DMS153 treated with DMSO at 0.1 percent for 48 hours (cell line): ENCODE results near the gene OXT.

Source experiments
- DNase-seq: peaks from one replicate; lab custom pipeline; 2025; ENCODE audit not compliant: unreplicated experiment; lab: John Stamatoyannopoulos, UW

OXT gene

DNA sequence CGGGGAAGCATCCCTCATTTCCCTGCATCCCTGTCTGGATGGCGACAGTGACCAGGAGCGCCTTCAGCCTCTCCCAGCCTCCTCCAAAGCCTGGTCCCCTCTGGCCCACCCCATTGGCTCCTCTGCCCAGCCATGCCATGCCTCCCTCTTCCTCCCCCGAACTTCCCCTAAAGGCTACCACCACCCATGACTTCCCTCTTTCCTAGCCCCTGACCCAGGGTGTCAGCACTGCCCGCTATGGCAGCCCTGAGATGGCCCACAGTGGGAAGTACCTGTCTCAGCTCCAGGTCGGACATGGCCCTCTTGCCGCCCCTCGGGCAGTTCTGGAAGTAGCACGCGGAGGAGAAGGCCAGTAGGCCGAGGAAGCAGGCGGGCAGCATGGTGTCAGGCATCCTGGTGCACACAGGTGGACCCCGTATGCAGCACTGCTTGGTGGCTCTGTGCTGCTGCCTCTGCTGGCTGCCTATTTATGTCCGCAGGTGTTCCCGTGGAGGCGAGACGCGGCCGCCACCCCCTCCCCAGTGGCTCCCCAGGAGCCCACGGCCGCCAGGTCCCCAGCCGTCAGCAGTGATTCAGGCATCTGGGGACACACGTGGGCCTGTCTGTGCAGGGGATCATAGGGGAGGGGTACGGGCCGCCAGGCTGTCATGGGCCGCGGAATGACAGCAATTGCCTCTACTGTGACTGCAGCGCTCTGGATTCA lies 13.0 kb downstream of the OXT start, which contains the start of gene AVP:
Gene AVP (minus strand): TSS at position 442 of the 703 bp plus-strand sequence. CDS start 50 bp downstream, at position 392.
- DNase-seq: no peak

DNA sequence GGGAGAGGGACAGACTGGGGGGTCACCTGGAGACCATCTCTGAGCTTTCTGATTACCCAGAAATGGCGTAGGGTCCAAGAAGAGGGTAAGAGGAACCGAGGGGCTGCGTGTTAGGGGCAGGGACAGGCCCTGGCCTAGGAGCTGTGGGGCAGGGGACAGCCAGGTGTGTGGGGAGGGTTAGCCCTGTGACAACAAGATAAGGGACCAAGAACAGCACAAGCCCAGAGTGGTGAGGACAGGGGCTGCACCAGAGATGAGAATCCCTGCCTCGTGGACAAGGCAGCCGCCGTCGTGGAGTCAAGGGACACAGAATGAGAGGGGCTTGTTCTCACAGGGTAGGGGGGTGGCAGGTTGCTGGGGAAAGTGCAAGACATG lies 13.6 kb downstream of the OXT start:
- DNase-seq: no peak

DNA sequence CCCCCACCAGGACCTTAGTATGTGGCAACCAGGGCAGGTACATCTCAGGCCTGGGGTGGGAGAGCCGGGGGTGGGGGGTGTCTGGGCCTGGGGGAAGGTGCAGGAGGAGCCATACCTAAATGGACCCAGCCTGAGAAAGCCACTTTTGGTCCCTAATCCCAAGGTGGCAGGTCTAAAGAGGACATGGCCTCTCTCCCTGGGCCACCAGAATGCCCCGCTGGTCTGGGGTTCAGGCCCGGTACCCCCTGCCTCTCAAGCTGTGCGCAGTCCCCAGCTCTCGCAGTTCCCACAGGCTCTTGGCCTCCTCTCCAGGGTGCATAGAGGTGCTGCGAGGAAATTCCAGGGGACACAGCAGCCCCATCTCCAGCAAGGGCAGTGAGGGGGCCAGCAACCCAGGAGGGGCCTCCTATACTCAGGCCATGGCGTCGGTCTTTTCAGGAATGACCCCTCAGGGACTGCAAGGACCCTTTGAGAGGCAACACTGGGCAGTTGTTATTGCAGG lies 14.2 kb downstream of the OXT start:
- DNase-seq: no peak

DNA sequence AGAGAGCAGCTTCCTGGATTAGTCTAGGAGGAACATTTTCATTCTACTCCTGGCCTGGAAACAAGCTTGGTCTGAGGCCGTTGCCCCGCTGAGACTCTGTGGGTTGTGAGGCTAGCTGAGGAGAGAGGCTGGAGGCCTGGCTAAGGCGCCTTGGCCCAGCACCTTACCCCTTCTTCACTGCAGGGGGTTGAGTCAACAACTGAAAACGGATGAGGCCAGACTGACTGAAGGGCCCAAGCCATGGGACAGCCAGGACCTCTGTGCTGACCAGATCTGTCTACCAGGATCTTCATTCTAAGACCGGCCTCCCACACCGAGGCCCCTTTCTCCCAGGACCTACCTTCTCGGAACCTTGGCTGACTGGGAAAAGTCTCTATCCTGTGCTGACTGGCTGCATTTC lies 16.6 kb downstream of the OXT start:
- no peak for DNase-seq

DNA sequence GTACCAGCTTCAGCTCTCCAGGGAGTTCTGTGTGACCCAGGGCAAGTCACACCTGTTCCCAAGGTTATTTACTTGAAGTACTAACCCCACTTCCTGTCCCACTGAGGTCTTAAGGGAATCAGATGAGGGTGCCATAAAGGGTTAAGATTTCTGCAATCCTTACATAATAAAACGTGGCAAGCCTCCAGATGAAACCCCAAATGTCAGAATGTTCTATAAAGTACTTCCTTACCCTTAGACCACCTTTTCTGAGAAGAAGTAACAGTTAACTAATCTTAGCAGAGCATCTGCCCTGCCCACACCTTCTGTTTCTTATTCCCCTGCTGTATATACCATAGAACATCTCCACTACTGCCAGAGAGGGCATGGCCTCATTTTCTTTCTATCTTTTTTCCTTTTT lies 19.1 kb downstream of the OXT start:
- DNase-seq: no peak

DNA sequence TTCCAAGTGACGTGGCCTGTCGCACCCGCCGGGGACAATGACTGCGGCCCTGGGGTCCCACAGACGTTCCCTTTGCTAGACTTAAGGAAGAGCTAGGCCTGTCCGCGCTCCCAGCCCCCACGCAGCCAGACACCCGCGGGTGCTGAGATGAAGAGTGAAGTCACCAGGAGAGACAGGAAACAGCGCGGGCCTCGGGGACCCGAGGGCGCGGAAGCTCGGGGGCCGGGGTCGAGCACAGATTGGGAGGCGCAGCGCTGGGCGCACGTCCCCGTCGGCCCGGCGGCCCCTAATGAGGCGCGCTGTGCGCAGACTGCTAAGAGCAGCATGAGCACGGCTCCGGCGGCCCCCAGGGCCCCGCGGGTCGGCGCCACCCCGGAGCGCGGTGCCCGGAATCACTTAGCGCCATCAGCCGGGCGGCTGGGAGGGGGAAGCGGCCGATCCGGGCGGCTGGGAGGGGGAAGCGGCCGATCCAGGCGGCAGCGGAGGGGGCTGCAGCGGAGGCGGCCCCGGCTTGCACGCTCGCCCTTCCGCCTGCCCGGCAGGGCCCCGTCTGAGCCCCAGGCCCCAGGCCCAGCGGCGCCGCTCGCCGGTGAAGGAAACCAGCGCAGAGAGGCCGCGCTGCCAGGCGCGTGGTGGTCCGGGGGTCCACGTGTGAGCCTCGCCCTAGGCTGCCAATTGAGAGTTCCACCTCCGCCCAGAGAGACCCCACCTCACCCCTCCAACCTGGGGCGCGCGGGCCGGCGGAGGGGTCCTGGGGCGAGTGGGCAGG lies 21.4 kb downstream of the OXT start:
- no peak for DNase-seq

DNA sequence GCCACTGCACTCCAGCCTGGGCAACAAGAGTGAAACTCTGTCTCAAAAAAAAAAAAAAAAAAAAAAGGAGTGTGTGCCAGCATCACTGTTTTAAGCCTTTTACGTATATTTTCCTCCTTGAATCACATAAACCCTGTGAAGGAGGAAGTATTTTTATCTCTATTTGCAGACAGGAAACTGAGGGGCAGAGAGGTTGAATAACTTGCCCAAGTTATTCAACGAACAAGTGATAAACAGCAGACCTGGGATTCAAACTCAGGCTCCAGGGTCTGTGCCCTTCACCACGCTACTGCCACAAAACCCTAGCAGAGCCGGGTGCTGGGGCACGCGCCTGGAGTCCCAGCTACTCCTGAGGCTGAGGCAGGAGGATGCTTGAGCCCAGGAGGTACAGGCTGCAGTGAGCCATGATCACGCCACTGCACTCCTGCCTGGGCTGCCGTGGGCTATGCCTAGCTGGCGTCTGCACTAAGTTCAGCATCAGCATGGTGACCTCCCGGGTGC lies 22.5 kb downstream of the OXT start:
- DNase-seq: no peak

DNA sequence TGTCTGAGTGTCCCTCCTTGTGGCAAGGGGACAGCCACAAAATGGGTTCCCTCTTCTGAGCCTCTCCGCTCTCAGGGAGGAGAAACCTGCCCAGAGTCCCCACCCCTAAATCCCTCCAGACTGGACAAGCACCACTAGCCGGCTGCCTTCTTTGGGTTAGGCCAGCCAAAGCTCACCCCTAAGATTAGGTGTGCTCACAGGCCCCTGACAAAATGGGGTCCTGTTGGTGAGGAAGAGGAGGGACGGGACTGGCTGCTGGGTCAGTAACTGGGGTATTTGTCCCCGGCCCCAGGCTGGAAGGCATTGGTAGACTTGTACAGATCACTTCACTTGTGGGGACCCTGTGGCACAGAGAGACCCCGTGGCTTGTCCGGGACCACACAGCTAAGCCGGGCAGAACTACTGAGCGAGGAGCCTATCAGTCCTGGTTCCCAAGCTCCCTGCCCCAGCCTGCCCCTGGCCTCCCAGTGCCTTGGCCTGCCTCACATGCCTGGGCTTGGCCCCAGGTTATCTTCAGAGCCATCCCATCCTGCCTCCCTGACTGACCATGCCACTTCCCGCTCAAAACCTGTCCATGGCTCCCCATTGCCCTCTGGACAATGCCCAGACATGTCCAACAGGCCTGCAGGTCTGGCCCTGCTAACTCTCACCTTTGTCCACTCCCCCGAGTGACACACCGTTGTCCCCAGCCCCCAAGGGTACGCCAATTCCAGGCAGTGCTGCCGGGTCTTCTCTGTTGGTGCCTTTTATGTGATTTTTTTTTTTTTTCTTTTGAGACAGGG lies 23.6 kb downstream of the OXT start:
- DNase-seq: no peak

DNA sequence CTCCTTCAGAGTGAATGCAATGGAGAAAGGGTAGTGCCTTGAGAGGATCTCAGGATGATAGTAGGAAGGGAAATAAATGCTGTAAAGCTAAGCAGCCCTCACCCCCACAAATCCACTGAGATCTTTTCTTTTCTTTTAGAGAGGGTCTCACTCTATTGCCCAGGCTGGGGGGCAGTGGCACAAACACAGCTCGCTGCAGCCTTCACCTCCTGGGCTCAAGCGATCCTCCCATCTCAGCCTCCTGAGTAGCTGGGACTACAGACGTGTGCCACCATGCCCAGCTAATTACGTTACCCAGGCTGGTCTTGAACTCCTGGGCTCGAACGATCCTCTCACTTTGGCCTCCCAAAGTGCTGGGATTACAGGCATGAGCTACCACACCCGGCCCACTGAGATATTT lies 29.1 kb downstream of the OXT start:
- DNase-seq: no peak

DNA sequence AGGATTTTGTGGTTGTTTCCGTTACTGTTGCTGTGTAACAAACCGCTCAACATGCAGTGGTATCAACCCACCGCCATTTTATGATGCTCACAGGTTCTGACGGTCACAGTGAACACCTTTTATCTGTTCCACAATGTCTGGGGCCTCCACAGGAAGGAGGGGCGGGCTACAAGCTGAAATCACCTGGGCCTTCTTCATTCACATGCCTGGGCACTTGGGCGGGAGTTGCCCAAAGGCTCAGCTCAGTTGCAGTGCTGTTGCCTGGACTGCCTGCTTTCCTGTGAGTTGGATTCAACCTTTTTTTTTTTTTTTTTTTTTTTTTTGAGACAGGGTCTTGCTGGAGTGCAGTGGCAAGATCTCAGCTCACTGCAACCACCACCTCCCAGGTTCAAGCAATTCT lies 29.8 kb downstream of the OXT start:
- DNase-seq: no peak

DNA sequence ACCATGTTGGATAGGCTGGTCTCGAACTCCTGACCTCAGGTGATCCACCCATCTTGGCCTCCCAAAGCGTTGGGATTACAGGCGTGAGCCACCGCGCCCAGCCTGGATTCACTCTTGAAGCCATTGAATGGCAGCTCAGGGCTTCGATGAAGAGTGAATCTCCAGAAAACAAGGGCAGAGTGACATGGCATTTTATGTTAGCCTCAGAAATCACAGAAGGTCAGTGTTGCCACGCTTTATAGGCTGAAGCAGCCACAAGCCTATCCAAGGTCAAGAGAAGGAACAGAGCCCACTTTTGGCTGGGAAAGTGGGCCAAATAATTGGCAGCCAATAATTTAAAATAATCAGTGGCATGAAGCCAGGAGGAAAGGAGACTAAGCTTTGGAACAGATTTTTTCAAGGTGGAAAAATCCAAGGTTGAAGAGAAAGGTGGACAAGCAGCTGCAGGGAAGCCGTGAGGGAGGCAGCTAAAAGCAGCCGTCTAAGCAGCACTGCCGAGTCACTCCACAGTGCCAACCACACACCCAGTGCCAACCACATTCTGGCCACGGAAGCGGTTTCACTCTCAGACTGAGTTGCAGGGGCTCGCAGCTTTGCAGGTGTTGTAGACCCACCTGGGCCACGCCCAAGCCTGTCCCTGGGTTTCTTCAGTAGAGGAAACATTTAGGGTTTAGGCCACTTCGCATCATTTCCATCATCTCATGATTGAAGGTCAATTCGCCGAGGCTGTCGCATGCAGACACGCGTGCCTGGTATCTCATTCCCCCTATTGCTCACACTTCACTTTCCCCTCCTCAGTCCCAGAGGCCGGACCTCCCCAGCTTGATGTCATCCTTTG lies 30.5 kb downstream of the OXT start:
- no peak for DNase-seq

DNA sequence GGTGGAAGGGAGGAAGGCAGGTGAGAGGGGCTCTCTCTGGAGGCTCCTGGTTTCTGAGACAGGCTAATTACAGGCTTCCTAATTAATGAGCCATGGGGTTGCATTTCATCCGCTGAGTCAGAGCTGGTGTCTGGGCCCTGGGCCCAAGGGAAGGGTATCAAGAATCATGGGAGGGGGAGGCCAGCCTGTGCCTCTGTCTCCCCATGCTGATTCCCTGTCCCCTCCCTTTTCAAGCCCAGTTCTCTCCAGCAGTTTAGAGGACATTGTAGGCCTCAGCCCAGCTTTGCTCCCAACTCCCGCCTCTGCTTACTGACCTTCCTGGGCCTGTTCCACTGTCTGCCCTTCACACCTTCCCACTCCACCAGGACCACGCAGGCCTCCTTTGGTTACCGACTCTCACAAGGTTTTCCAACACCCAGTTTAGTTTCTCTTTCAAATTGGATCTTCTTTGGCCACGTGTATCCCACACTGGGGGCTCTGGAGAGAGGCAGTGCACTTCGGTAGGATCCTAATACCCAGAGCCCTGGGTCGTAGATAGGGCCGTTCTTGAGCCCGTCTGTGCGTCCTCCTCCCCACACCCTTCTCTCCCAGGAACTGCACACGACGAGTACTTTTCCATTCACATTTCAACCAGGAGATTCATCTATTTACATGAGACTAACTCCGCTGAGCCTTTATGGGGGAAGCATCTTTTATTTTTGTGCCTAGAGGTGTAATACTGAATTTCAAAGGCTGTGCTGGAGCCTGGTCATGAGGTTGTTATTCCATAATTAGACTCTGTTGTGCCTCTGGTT lies 31.4 kb downstream of the OXT start:
- DNase-seq: no peak

DNA sequence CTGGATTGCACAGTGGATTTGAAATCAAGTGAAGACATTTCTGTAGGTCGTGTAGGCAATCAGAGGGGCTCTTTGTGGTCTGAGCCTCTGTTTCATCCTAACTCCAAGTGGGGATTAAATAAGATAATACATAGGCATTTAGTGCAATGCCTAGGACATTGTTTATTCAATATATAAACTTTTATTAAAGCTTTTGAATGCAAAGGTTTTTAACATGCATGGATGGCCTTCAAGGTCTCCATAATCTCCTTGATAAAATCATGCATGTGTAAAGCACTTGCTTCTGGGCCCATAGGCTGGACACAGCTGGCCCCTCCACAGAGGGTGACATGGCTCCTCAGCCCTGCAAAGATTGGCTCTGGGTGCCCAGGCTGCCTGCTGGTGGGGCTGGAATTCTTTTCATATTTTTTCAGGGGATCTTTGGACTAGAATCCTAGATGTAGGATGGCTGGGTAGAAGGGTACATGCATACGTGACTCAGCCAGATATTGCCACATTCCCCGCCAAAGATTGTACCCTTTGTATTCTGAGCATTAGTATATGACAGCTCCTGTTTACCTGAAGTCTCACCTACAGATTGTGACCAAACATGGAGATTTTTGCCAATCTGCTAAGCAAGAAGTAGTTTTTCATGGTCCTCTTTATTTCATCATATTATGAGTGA lies 32.1 kb downstream of the OXT start:
- DNase-seq: no peak

DNA sequence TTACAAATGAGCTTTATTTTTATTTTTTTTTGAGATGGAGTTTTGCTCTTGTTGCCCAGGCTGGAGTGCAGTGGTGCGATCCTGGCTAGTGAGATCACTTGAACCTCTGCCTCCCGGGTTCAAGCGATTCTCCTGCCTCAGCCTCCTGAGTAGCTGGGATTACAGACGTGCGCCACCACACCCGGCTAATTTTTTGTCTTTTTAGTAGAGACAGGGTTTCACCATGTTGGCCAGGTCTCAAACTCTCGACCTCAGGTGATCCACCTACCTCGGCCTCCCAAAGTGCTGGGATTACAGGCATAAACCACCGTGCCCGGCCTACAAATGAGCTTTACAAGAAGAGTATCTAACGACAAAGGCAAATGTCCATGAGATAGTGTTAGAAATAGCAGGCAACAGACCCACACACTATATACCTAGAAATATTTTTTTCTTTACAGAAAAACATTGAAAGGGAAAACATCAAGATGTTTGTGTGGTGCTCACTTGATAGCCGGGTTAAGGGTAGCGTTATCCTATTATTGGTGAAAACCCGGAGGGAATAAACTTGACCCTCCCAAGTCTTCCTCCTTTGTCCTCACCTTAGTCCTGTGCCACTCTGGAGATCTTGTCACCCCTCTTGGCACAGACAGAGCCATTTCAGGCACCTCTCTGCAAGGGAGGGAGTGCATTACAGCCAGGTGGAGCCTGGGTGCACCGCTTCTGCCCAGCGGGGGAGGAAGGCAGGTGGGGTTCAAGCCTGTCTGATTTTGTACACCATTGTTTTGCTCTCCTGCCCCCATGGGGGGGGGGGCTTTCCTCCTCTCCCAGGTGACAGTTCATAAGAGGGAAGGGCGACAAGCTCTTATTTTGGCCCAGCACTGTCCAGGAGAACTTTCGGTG lies 34.1 kb downstream of the OXT start:
- DNase-seq: no peak

DNA sequence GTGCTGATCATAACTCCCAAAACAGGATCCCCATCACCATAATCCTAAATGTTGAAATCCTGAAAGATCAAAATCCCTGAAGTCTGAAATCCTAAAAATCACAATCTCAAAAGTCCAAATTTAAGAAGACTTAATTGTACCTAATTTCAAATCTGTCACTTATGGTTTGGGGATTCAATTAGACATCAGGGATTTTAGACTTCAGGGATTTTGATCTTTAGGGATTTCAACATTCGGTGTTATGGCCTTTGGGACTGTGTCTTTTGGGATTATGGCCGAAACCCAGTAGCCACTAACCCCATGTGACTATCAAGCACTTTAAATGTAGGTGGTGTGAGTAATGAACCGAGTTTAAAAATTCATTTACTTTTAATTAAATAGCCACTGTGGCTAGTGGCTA lies 34.8 kb downstream of the OXT start:
- DNase-seq: no peak

DNA sequence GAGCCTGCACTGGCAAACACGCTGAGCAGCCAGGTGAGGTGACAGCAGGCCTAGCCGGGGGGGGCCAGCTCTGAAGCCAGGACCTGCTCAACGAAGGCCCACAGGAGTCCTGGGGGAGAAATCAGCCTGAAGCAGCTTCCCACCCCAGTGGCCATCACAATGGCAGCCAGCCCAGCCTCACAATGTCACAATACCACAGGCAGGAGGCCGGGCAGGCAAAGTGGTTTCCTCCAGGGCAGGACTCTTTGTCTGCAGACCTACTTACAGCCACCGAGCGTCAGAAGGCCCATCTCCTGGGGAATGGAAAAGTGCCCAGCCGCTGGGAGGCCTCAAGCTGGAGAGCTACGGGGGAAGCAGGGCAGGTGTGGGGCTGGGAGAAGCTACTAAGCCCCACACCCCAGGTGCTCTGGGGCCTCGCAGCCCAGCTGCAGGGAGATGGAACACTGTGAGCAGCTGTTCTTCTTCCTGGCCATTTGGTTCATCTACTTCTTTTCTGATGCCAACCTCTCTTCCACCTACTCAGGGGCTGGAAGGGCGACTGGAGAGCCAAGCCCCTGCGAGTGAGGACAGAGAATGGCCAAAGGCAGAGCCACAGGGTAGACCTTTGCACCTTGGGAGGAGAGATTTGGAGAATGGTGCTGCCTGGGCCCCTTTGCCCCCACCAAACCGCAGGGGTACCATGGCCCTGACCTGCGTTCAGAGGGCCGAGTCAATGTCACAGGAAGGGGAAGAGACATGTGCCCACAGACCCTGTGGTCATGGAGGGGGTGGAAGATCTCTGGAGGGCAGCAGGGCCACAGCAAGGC lies 35.4 kb downstream of the OXT start:
- DNase-seq: no peak

DNA sequence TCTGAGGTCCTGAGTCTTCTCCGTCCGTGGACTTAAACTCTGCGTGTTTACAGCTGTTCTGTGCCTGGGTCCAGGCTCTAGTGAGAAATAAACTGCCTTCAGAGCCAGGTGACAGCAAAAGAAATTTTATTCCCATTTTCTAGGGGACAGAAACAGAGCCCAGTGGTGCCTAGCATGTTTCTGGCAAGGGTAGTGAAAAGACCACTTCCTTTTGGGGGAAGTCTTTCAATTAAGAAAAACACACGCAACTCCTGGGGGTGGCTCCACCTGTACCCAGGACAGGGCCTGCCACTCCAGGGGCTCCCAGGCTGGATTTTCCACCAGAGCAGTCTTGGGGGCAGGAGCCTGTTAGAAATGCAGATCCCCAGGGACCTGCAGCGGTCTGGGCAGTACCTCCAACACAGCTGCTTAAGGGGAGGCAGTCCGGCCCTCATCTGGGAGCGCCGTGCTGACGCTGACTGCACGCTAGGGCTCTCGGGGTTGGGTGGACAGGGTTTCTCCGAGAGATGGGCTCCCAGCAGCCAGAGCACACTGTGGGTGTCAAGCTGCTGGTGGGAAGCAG lies 36.1 kb downstream of the OXT start:
- DNase-seq: no peak
